Measurements from ENCODE around the gene GPRC5C.

GRCh38 chr17:74389937-74390679, 41.8 kb upstream of the GPRC5C start:
- TF ChIP-seq POLR2AphosphoS5 (IDR thresholded peaks at IDR 0.05) (no peak), CTCF (IDR thresholded peaks at IDR 0.05) (no peak), EP300 (IDR thresholded peaks at IDR 0.05) (no peak), POLR2A (IDR thresholded peaks at IDR 0.05; ENCODE audit: low read depth) (no peak)

Measured in esophagus muscularis mucosa (tissue), 4 donors.